HT1080 (cell line): ENCODE data around the gene GTF2A1. TPM values are rescaled to one million over a fixed set of nuclear protein-coding genes. Genes with fewer than 3 reads are reported as not detected.
"Not testable (repeated sequence)": the region's sequence is repeated elsewhere in the genome, so short reads cannot be mapped to it uniquely, and the experiment has no call there.

Source experiments
- DNase-seq: peaks from one replicate; pipeline ENCODE4 v3.0.0-alpha.2; 2015; ENCODE audit warnings: low read depth
- polyA plus RNA-seq, 2 experiments: library from polyadenylated mRNA; depleted of rRNA; stranded (reverse); fragments of >200 nt; gene quantifications; 2 replicates each; pipeline ENCODE4 v1.2.3, GENCODE V29; 2015
- total RNA-seq: library from RNA; depleted of rRNA; stranded (reverse); fragments of >200 nt; shearing (Covaris generic); gene quantifications from 2 replicates; pipeline ENCODE4 v1.2.3, GENCODE V29; 2014; rRNA removed

The GTF2A1 gene
- total RNA-seq: 23.8 and 28.1 TPM in 2 replicates
- polyA plus RNA-seq (2015; cell fraction: cytosol; rRNA removed): 21.8 and 28.0 TPM in 2 replicates
- 25.7 and 29.9 TPM in 2 replicates for polyA plus RNA-seq (2015; cell fraction: nucleus; rRNA removed)

DNA sequence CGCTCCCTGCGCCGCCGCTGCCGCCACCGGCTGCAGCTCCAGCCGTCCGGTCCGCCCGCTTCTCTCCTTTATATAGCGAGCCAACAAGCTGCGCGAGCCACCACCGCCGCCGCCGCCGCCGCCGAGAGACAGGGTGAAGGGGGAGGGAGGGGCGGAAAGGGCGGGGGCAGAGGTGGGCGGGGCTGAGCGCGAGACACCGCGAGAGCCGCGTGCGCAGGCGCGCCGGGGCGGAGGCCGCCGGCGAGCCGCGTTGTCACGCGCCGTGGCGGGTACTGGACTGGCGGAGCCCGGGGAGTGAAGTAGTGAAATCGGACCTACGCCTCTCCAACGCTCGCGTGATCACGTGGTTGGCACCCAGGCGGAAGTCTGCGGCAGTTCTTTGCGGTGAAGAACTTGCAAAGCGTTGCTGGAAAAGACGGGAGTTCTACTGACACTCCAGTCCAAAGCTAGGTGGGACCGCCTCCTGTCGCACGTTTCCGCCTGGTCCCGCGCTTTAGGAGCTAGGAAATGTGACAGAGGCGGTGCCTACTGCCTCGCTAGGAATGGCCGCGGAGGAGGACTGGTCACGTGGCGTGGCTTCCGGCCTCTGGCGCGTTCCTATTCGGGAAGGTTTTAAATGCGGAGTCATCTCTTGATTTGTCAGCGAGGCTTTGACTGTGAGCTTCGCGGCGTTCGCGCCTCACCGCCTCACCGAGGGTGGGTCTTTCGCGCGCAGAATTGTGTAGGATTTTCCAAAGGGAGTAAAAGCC lies at the start of gene GTF2A1:
Gene GTF2A1 (minus strand): TSS at position 130 of the 749 bp plus-strand sequence. CDS start 441 bp downstream, outside the sequence.
- DNase-seq: peak; percentile 93

DNA sequence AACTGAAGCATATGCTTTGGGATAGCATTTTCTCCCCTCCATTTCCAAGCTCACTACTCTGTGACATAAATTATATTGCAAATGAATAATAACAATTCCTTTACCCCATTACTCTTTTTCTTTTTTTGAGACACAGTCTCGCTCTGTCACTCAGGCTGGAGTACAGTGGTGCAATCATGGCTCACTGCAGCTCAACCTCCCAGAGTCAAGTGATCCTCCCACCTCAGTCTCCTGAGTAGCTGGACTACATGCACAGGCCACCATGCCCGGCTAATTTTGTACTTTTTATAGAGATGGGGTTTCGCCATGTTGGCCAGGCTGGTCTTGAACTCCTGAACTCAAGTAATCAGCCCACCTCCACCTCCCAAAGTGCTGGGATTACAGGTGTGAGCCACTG lies 49.2 kb upstream of the GTF2A1 start:
- no peak for DNase-seq

DNA sequence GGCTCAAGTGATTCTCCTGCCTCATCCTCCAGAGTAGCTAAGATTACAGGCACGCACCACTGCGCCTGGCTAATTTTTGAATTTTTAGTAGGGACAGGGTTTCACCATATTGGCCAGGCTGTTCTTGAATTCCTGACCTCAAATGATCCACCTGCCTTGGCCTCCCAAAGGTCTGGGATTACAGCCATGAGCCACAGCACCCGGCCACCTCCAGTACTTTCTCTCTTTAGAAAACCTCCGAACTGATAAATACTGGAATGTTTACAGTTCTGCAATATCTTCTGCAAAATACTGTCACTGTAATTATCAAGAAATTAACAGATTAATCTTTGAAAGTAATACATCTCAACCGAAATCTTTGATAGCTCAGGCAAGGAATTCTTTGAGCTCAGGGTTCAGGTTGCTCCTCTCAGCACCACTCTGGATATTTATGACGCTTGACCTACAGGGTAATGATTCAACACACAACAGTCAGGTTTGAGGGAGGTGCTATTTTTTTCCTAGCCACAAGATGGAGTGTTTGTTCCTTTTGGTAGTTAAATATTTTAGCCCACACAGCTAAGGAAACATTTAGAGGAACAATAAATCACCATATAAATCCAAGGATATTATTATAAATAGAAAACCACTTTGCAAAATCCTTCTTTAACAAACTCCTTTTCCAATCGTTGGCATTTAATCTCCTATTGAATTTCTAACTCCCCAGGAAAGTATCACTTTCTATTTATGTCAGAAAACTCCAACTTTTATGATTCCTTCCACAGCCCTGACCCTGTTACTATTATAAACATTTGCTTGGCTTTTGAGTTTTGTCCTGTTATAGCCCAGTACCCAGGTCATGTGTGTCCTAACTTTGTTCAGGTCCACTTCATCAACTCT lies 48.6 kb upstream of the GTF2A1 start:
- peak; percentile 77 for DNase-seq

DNA sequence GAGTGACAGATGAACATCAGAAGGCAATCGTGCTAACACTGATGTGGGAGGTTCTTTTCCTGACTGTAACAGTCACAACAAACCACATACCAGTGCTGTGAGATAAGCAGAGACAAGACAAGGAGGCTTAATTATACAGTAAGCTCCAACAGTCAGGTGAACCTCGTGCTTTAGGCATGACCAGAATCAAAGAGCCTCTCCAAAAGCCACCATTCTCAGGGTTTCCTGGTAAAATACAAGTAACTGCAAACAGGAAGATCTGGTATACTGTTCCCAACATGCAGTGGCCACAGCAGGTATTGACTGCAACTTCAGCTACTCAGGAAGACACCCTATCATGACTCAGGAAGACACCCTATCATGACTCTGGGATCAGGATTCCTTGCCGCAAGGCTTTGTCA lies 47.3 kb upstream of the GTF2A1 start:
- DNase-seq: peak; percentile 74

DNA sequence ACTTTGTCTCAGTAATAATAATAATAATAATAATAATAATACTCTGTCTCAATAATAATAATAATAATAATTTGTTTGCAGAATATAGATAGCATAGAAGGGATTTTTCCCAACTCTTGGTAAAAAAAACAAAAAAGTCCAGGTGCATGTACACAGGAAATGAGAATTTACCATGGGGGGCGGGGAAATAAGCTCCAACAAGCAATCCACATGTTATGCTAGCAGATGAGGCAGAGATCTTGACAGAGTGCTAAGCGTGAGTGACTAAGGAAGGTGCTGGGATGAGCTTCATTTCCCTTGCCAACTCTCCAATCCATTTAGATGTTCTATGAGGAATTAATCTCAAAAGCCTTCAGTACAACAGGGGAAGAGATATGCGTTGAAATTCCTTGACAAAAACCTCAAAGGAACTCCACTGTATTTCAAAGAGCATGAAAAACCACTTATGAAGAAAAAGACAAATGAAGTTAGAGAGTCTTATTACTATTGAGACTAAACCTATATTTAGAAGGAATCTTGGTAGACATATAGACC lies 44.9 kb upstream of the GTF2A1 start:
- DNase-seq: no peak

DNA sequence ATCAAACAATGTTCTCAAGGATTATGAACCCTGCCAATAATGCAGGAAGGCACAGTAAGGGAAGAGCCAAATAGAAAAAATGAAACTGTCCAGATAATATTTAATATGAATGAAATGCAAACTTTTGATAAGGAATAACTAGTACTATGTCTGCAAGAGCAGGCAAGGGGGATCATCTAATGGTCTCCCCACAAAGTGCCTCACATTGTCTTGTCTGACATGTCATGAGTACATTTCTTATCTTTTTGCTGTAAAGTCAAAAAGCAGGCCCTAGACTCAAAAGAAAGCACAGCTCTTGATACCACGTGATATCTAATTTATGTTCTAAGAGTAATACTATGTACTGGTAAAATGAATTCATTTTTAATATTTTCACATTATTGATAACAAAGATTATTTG lies 43.9 kb upstream of the GTF2A1 start:
- no peak for DNase-seq

DNA sequence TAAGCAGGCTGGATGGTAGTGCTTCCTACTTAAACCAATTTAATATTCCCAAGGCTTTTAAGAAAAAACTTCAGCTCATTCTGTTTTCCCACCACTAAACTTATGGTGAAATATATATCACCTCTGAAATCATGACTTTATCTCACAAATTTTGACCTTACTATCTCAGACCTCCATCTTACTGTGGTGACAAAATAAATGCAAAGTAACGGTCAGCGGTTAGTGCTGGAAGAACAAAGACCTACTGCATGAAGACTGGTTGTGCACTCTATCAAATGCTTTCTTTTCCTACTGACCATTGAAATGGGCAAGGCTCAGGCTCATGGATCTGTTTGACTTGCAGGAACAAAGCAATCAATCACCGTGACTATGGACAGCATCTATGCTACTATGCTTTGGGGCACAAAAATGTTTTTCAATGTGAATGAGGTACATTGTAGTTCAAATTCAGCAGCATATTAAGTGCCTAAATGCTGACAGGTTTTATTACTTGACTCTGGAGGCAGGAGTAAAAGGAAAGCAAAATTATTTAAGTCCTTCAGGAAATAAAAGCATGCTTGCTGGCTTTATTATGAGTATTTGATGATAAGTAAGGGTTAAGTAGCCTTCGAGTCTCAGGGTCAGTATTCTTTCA lies 43.1 kb upstream of the GTF2A1 start:
- DNase-seq: no peak

DNA sequence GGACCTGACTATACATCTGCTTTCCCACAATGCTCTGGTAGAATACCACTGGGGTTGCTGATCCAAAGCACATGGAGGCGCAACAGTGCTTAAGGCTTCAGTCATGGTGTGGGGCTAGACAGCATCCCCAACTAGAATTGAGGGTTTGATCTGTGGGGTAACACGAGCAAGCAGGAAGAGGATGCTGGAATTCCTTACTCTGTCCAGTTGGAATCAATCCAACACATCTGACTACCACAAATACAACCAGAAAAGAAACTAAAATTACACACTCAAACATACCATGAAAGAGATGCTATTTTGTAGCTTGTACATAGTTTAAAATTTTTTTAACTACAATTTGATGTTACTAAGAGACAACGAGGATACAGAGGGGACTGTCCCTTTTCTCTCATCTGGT lies 40.4 kb upstream of the GTF2A1 start:
- DNase-seq: no peak

DNA sequence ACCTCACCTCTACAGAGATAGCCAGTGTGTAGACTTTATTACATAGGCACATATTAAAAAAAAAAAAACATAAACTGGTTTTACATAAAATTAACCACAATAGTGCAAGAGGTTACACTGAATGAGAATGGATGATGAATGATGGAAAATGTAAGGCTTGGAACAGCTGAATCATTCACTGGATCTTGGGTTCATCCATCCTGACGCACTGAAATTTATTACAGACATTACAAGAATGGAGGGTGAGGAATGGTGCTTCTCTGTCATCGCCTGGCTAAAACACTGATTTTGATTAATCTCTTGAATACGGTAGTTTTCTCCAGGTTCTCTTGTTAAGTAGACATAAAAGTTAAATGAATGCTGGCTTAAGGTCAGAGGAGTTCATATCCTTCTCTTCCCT lies 40.0 kb upstream of the GTF2A1 start:
- no peak for DNase-seq

DNA sequence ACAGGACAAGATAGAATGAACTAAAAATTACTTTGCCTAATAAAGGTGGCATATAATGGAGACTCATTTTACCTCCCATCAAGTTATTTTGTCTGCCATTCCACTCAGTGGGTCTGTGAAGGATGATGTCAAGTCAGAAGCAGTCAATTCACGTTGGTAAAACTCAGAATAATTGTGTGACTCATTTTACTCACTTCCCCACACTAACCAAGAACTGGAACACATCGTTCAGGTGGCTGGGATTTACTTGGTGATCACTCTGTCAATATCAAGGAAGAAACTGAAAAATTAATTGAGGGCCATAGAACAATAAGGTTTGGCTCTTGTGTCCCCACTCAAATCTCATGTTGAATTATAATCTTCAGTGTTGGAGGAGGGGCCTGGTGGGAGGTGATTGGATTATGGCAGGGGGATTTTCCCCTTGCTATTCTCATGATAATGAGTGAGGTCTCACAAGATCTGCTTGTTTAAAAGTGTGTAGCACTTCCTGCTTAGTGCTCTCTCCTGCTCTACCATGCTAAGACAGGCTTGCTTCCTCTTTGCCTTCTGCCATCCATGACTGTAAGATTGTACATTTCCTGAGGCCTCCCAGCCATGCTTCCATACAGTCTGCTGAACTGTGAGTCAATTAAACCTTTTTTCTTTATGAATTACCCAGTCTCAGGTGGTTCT lies 35.7 kb upstream of the GTF2A1 start:
- DNase-seq: peak; percentile 35

DNA sequence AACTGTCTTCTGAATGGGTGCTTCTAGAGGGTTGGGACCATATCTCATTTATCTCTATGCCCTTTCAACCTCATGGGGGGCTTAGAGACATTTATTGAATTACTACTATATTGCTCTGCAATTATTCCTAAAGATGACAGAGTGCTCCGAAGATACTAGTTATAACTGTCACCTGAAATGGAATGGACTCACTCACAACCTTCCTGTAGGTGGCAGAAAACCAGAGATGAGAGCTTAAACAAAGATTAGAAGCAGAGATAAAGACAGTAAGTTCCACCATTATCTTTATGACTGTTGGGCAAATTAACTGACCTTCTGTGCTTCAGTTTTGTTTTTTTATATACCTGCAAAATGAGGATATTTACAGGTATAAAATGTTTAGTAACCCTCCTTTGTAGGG lies 31.5 kb upstream of the GTF2A1 start:
- DNase-seq: no peak

DNA sequence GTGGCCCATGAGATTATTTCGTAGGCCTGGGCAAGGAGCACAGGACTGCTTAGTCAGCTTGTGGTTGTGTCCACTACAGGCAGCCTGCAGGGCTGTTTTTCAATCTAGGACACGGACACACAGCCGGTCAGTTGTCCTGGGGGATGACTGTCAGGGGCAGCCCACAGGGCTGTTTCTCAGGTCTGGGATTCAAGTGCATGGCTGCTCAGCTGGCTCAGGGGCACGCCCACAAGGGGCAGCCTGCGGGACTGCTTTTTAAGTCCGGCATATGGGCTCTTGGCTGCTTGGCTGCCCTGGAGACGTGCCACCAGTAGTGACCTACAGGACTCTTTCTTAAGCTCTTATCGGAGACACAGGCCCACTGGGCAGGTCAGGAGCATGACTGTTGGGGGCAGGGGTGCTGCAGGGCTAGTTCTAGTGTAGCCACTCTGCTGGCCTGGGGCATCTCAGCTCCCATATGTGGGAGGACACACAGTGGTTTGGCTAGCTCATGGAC lies 26.6 kb upstream of the GTF2A1 start:
- DNase-seq: no peak

DNA sequence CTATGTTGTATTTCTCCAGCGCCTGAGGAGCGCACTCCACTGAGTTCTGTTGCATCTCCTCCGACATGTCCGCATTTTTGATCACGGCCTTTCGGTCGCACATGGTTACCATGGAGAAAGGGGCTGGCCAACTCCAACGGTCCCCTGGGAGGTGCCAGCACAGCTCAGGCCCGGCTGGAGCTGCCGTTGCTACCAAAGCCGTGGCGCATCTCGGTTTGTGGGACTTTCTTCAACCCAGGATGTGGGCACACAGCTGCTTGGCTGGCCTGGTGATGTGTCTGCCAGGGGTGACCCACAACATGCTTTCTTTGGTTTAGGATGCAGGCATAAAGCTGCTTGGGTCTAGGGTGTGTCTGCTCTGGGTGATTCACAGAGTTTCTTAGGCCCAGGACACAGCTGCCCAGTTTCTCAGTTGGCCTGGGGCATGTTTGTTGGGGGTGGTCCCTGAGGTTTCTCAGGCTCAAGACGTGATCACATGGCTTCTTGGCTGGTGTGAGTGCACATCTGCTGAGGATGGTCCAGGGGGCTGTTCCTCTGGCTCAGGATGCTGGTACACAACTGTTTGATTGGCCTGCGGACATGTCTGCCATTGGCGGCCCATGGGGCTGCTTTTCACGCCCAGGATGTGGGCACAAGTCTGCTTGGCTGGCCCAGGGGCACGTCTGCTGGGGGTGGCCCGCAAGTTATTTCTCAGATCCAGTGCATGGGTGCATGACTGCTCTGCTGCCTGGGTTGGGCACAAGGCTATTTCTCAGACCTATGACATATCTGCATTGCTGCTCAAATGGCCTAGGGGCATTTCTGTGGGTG lies 25.9 kb upstream of the GTF2A1 start:
- peak; percentile 85 for DNase-seq

DNA sequence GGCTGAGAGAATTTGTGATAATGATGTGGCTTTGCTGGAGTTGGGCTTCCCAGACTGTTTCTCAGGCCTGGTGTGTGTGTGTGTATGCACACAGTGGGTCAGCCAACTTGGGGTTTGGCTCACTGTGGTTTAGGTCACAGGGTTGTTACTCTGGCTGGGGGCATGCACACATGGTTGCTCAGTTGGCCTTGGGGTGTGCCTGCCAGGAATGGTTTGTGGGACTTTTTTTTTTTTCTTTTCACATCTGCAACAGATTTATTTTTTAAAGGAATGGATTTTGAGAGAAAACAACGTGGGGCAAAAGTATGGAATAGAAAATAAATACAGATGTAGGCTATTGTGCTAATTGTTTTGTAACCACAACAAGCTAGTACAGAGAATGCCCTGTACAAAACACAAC lies 25.0 kb upstream of the GTF2A1 start:
- DNase-seq: no peak

DNA sequence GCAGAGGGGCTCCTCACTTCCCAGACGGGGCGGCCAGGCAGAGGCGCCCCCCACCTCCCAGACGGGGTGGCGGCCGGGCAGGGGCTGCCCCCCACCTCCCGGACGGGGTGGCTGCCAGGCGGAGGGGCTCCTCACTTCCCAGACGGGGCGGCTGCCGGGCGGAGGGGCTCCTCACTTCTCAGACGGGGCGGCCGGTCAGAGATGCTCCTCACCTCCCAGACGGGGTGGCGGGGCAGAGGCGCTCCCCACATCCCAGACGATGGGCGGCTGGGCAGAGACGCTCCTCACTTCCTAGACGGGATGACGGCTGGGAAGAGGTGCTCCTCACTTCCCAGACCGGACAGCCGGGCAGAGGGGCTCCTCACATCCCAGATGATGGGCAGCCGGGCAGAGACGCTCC lies 23.7 kb upstream of the GTF2A1 start:
- DNase-seq: not testable (repeated sequence)

DNA sequence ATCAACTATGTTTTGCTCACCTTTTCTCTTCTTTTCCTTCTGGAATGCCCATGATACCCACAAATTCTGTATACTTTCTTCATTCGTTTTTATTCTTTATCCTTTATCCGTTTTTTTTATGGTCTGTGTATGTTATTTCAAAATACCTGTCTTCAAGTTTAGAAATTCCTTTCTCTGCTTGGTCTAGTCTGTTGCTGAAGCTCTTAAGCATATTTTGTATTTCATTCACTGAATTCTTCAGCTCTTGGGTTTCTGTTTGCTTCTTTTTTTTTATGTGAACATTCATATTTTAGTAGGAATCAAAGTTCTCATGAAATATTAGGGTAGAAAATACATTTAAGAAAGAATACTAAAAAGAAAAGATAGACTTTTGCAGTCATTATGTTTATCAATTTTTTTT lies 22.7 kb upstream of the GTF2A1 start:
- no peak for DNase-seq

DNA sequence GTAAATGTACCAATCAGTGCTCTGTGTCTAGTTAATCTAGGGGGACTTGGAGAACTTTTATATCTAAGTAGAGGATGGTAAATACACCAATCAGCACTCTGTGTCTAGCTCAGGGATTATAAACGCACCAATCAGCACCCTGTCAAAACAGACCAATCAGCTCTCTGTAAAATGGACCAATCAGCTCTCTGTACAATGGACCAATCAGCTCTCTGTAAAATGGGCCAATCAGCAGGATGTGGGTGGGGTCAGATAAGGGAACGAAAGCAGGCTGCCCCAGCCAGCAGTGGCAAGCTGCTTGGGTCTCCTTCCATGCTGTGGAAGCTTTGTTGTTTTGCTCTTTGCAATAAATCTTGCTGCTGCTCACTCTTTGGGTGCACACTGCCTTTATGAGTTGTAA lies 16.1 kb upstream of the GTF2A1 start:
- DNase-seq: not testable (repeated sequence)

DNA sequence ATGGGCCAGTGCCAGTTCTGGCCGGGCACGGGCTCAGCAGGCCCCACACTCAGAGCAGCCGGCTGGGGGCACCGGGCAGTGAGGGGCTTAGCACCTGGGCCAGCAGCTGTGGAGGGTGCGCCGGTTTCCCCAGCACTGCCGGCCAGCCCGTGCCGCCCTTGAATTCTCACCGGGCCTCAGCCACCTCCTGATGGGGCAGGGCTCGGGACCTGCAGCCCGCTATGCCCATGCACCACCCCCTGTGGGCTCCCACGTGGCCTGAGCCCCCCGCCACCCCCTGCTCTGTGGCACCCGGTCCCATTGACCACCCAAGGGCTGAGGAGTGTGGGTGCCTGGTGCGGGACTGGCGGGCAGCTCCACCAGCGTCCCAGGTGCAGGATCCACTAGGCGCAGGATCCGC lies 15.4 kb upstream of the GTF2A1 start:
- no peak for DNase-seq

DNA sequence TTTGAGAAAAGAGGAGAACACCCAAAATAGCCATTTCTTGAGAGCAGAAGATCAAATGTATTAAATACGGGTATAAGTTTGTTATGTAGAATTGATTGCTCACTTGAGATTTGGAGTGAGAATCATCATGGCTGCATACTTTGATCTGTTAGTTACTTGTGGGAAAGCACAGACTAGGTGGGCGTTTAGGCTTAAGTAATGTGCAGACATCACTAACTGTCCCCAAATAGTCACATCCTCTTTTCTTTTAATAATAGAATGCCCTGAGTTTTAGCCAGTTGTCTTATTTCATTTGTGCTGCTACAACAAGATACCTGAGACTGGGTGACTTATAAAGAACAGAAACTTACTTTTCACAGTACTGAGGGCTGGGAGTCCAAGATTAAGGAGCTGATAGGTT lies 14.3 kb upstream of the GTF2A1 start:
- DNase-seq: no peak

DNA sequence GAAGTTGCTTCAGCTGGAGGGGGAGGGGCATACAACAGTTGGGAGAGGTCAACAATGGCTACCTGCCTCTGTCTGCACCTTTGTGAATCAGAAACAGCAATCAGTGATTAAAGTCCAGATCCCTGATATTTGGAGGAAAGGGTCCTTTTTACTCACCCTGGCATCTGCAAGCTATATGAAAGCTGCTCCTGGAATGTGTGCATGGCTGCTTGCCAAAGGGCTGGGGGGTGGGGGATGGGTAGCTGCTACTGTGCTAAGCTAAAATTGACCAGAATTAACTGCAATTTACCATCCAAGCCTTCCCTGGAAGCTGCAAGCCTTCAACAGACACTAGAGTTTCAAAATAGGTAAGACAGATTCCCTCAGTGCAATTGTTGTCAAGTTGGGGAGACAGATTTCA lies 13.5 kb upstream of the GTF2A1 start:
- no peak for DNase-seq
